Right hindlimb (tissue), 1 donor: ENCODE results near the gene CCDC81.
"Not testable (repeated sequence)": the region's sequence is repeated elsewhere in the genome, so short reads cannot be mapped to it uniquely, and the experiment has no call there.

Experiments used
- DNase-seq: peaks from one replicate; pipeline ENCODE4 v3.0.0-alpha.2; 2018

CCDC81 gene

GRCh38 chr11:86374586-86374985 is at the start of gene CCDC81:
TSS of gene CCDC81 (plus strand) at chr11:86374887. CDS start at chr11:86375164, 277 bp downstream.
- peak; percentile 58 for DNase-seq

- DNase-seq, result no peak
Measured at GRCh38 chr11:86335131-86335767, 39.4 kb upstream of the CCDC81 start.

DNA sequence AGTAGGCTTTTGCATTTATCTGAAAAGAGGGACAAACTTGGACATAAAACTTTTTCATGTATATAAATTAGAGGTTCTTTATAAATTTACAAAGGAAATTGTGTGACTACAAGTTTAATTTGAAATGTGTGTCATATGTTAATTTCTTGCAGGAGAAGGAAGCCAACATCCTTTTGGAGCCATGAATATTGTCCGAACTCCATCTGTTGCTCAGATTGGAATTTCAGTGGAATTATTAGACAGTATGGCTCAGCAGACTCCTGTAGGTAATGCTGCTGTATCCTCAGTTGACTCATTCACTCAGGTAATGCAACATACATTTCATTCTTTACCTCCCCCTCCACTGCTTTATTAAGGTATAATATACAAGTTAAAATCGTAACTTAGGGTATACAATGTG is 37.5 kb upstream of the CCDC81 start:
- DNase-seq, result no peak

- no peak for DNase-seq
Measured at GRCh38 chr11:86341382-86341781, 33.3 kb upstream of the CCDC81 start.

DNA sequence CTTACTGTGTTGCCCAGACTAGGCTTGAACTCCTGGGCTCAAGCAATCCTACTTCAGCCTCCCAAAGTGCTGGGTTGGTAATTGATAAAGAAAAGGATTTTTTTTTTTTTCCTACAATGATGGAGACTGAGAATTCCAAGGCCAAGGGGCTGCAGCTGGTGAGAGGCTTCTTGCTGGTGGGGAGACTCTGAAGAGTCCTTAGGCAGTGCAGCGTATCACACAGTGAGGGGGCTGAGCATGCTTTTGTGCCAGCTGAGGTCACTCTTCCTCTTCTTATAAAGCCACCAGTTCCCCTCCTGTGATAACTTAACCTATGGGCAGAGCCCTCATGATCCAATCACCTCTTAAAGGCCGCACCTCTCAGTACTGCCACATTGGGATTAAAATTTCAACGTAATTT is 28.2 kb upstream of the CCDC81 start:
- no peak for DNase-seq

- DNase-seq, result no peak
Measured at GRCh38 chr11:86355256-86355655, 19.4 kb upstream of the CCDC81 start.

DNA sequence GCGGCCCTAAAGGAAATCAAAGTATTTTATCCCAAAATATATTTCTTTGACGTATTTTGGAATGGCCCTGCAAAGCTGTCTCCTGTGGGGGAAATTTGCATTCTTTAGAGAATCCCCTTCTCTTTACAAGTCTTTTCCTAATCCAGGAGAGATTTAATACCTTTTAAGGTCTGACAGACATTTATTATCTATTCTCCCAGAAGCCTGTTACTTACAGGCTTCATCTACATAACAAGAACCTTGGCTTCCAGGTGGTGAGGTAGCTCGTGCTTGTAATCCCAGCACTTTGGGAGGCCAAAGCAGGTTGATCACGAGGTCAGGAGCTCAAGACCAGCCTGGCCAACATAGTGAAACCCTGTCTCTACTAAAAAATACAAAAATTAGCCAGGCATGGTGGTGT is 17.3 kb upstream of the CCDC81 start:
- not testable (repeated sequence) for DNase-seq

- DNase-seq, result no peak
Measured at GRCh38 chr11:86358720-86359119, 16.0 kb upstream of the CCDC81 start.

DNA sequence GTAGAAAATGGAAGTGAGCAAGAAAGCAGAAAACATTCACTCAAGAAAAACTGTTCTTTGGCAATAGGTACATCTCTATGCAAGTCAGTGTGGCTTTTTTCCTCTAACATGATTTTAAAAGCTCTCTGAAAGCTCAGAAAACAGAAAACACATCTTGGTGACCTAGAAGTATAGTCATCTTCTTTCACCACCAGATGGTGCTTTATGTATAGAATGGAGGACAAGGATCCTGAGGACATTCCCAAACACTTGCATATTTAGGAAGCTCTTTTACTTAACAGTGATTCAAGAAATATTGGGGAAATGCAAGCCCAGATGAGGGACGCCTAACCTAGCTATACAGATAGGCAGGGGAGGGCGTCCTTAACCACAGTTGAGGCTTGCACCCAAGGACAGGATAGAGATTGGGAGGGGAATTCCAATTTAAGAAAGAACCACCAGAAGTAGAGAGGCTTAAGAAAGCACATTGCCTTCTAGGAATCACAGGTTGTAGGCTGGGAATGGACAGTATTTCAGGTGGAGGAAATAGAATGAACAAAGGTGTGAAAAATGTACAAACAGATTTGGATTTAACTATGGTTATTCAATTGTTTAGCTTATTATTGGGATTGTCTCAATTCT is 13.8 kb upstream of the CCDC81 start:
- no peak for DNase-seq

- DNase-seq, result no peak
Measured at GRCh38 chr11:86363424-86363823, 11.3 kb upstream of the CCDC81 start.

DNA sequence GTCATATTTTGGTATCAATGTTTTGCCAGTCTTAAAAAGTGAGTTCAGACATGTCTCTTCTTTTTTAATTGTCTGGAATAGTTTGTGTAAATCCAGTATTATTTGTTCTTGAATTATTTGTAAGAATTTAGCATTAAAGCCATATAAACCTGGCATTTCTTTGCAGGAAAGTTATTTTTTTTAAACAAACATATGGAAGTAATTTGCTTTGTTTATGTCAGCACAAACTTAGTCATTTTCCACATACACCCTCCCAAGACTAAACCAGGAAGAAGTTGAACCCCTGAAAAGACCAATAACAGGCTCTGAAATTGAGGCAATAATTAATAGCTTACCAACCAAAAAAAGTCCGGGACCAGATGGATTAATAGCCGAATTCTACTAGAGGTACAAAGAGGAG is 9.1 kb upstream of the CCDC81 start:
- DNase-seq, result no peak

- DNase-seq, result no peak
Measured at GRCh38 chr11:86369668-86370067, 5.0 kb upstream of the CCDC81 start.

GRCh38 chr11:86370171-86370570 is 4.5 kb upstream of the CCDC81 start:
- no peak for DNase-seq

DNA sequence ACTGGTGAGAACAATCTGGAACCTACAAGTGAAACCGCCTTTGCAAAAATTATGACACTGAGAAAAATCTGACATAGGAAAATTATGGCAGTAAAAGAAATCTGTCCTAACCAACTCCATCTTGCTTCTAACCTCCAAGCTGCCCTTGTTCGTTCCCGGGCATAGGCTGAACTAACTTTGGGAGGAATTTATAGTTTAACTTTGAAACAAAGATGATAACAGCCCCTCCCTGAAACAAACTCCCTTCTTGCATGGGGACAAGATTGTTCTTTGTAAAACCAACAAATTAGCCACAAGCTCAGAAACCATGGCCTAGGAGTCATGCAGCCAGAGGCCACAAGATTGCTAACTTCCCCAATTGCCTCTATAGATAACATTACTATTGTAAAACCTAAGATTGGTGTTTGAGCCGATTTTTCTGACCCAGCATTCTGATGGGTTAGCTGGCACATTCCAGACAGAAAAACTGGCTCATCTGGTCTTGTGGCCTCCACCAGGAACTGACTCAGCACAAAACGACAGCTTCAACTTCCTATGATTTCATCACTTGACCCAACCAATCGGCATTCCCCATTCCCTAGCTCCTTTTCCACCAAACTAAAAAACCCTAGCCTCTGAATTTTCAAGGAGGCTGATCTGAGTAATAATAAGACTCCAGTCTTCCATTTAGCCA is 3.6 kb upstream of the CCDC81 start:
- no peak for DNase-seq

GRCh38 chr11:86372041-86372440 is 2.6 kb upstream of the CCDC81 start:
- DNase-seq, result no peak

GRCh38 chr11:86372586-86372985 is 2.1 kb upstream of the CCDC81 start:
- DNase-seq, result no peak

GRCh38 chr11:86374069-86374468 is 618 bp upstream of the CCDC81 start:
- DNase-seq, result no peak

GRCh38 chr11:86377972-86378371 is 3.3 kb downstream of the CCDC81 start:
- no peak for DNase-seq

GRCh38 chr11:86380295-86381059 is 5.8 kb downstream of the CCDC81 start:
- no peak for DNase-seq

- no peak for DNase-seq
Measured at GRCh38 chr11:86383041-86383955, 8.6 kb downstream of the CCDC81 start.

GRCh38 chr11:86386283-86386682 is 11.6 kb downstream of the CCDC81 start:
- DNase-seq, result no peak

GRCh38 chr11:86386746-86387145 is 12.1 kb downstream of the CCDC81 start:
- DNase-seq, result no peak
